HepG2 (cell line): Measurements from ENCODE around the gene LITAF. TPM values are rescaled to one million over a fixed set of nuclear protein-coding genes. Genes with fewer than 3 reads are reported as not detected.

Experiments used
- ASH2L ChIP-seq: fragments of 300-600, 200-600 bp; sonication (generic); IDR thresholded peaks from 2 replicates; pipeline ENCODE4 v1.7.0; 2017; ENCODE audit warnings: low read depth, mild to moderate bottlenecking, moderate library complexity, mixed read lengths, low read length; ENCODE audit not compliant: insufficient read length
- ATF7 ChIP-seq, 2 experiments: fragments of 450-650 bp in 1 of 2; sonication (generic) in 1 of 2; formaldehyde crosslinking in 1 of 2; IDR thresholded peaks; 2 replicates each; pipeline versions ENCODE4 v1.4.0 to v1.6.1; 2016 to 2020; ENCODE audit warnings: antibody characterized with exemption in 1 of 2, mild to moderate bottlenecking in 1 of 2, missing genetic modification reagents in 1 of 2
- ELF4 ChIP-seq: sonication (generic); formaldehyde crosslinking; IDR thresholded peaks from 2 replicates; pipeline ENCODE4 v1.5.0; 2020; ENCODE audit warnings: missing genetic modification reagents, mild to moderate bottlenecking, moderate library complexity, borderline replicate concordance
- FOSL1 ChIP-seq: sonication (generic); formaldehyde crosslinking; IDR thresholded peaks from 2 replicates; pipeline ENCODE4 v1.9.0; 2021; ENCODE audit warnings: missing genetic modification reagents, borderline replicate concordance
- MTF2 ChIP-seq: sonication (generic); formaldehyde crosslinking; IDR thresholded peaks from 2 replicates; pipeline ENCODE4 v1.5.0; 2020; ENCODE audit warnings: missing genetic modification reagents, borderline replicate concordance
- MYC ChIP-seq: sonication (generic); formaldehyde crosslinking; IDR thresholded peaks from 2 replicates; pipeline ENCODE4 v1.9.0; 2021; ENCODE audit warnings: missing genetic modification reagents, borderline replicate concordance
- POLR2A ChIP-seq, 2 experiments: IDR thresholded peaks; 2 replicates each; pipeline ENCODE4 v1.6.1; 2011; ENCODE audit warnings: low read depth in 2 of 2, low read length in 2 of 2, mild to moderate bottlenecking in 1 of 2, moderate library complexity in 1 of 2; ENCODE audit not compliant: insufficient read depth in 1 of 2
- SATB2 ChIP-seq: sonication (generic); formaldehyde crosslinking; IDR thresholded peaks from 2 replicates; pipeline ENCODE4 v1.5.0; 2020; ENCODE audit warnings: missing genetic modification reagents
- ZBTB7A ChIP-seq: sonication (generic); formaldehyde crosslinking; IDR thresholded peaks from 2 replicates; pipeline ENCODE4 v1.8.0; 2022; ENCODE audit warnings: mild to moderate bottlenecking, missing genetic modification reagents
- ZFAT ChIP-seq: sonication (generic); formaldehyde crosslinking; conservative IDR thresholded peaks from 2 replicates; pipeline ENCODE4 v1.8.1; 2023; ENCODE audit warnings: missing genetic modification reagents, inconsistent platforms
- ZNF549 ChIP-seq: sonication (generic); formaldehyde crosslinking; IDR thresholded peaks from 2 replicates; pipeline ENCODE4 v1.5.0; 2020; ENCODE audit warnings: missing genetic modification reagents
- polyA plus RNA-seq, 8 experiments: library from polyadenylated mRNA; depleted of rRNA in 3 of 8; stranded (reverse) in 7 of 8; unstranded in 1 of 8; fragments of >200 nt; fragmentation: Illumina TruSeq in 4 of 8; extraction: Trizol in 4 of 8; gene quantifications; 2 replicates each; pipeline versions ENCODE4 v1.2.1 to v1.2.3, GENCODE V29; 2011 to 2016; ENCODE audit warnings: low read depth in 4 of 8, missing spikeins in 1 of 8, mixed read lengths in 1 of 8; ENCODE audit not compliant: insufficient read depth in 1 of 8
- total RNA-seq, 5 experiments: library from RNA; depleted of rRNA; stranded (reverse); fragments of >200 nt; fragmentation: Illumina TruSeq; extraction: Trizol; gene quantifications; 2 replicates each; pipeline ENCODE4 v1.2.3, GENCODE V29; 2016; ENCODE audit warnings: low read depth in 1 of 5
- TF ChIP-seq, protein P1 (sequence below): sonication (generic); formaldehyde crosslinking; IDR thresholded peaks from 2 replicates; pipeline ENCODE4 v1.5.1; 2020; ENCODE audit warnings: mild to moderate bottlenecking, missing genetic modification reagents, moderate library complexity
- TF ChIP-seq, protein P2 (sequence below): sonication (generic); formaldehyde crosslinking; IDR thresholded peaks from 2 replicates; pipeline ENCODE4 v1.5.0; 2020; ENCODE audit warnings: mild to moderate bottlenecking, low read depth, missing genetic modification reagents, borderline replicate concordance
- TF ChIP-seq, protein P3 (sequence below): sonication (generic); formaldehyde crosslinking; IDR thresholded peaks from 2 replicates; pipeline ENCODE4 v1.4.0; 2020; ENCODE audit warnings: missing genetic modification reagents
- TF ChIP-seq, protein P4 (sequence below): sonication (generic); formaldehyde crosslinking; IDR thresholded peaks from 2 replicates; pipeline ENCODE4 v1.9.0; 2021; ENCODE audit warnings: mild to moderate bottlenecking, missing genetic modification reagents

Gene LITAF
- total and polyA plus RNA-seq, 2 of the 13 experiments (the other 11 are each of a cell fraction or from before 2014, with no cell fraction given): 80.1 to 141 TPM

DNA sequence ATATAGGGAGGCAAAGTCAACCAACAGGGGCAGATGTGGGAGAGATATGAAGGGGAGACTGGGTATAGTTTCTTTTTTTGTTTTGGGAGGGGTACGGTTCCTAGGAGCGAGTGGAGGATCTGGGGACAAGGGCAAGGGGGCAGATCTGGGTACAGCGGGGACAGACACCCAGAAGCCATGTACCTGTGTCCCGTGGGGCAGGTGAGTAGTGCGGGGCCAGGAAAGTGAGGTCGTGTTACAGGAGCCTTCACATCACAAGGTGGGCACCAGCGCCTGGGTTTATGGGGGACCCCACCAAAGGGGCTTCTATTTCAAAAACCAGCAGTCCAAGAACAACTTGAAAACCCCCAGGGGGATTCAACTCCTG lies 11.5 kb downstream of the LITAF start (continued):
- TF ChIP-seq, protein P1, sequence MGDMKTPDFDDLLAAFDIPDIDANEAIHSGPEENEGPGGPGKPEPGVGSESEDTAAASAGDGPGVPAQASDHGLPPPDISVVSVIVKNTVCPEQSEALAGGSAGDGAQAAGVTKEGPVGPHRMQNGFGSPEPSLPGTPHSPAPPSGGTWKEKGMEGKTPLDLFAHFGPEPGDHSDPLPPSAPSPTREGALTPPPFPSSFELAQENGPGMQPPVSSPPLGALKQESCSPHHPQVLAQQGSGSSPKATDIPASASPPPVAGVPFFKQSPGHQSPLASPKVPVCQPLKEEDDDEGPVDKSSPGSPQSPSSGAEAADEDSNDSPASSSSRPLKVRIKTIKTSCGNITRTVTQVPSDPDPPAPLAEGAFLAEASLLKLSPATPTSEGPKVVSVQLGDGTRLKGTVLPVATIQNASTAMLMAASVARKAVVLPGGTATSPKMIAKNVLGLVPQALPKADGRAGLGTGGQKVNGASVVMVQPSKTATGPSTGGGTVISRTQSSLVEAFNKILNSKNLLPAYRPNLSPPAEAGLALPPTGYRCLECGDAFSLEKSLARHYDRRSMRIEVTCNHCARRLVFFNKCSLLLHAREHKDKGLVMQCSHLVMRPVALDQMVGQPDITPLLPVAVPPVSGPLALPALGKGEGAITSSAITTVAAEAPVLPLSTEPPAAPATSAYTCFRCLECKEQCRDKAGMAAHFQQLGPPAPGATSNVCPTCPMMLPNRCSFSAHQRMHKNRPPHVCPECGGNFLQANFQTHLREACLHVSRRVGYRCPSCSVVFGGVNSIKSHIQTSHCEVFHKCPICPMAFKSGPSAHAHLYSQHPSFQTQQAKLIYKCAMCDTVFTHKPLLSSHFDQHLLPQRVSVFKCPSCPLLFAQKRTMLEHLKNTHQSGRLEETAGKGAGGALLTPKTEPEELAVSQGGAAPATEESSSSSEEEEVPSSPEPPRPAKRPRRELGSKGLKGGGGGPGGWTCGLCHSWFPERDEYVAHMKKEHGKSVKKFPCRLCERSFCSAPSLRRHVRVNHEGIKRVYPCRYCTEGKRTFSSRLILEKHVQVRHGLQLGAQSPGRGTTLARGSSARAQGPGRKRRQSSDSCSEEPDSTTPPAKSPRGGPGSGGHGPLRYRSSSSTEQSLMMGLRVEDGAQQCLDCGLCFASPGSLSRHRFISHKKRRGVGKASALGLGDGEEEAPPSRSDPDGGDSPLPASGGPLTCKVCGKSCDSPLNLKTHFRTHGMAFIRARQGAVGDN (CRISPR knock-in tag): peak; percentile 40; the same call in 1 of the 2 replicates
- no peak for TF ChIP-seq ATF7 (IDR thresholded peaks at IDR 0.05)
- no peak for TF ChIP-seq ATF7 (CRISPR knock-in tag; IDR thresholded peaks at IDR 0.05)
- 0 out of 2 replicates have a peak, but pooled peaks have one; percentile 48 for TF ChIP-seq ZFAT
- TF ChIP-seq POLR2A (IDR thresholded peaks at IDR 0.05; ENCODE audit: insufficient read depth in 1 of 2, low read depth in 2 of 2, low read length in 2 of 2): 0 out of 4 replicates have a peak, but pooled peaks of 1 of the 2 experiments have one; percentile 29
- TF ChIP-seq FOSL1 (CRISPR knock-in tag): no peak
- TF ChIP-seq MTF2 (CRISPR knock-in tag): no peak
- TF ChIP-seq, protein P2, sequence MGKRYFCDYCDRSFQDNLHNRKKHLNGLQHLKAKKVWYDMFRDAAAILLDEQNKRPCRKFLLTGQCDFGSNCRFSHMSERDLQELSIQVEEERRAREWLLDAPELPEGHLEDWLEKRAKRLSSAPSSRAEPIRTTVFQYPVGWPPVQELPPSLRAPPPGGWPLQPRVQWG: no peak
- TF ChIP-seq, protein P3, sequence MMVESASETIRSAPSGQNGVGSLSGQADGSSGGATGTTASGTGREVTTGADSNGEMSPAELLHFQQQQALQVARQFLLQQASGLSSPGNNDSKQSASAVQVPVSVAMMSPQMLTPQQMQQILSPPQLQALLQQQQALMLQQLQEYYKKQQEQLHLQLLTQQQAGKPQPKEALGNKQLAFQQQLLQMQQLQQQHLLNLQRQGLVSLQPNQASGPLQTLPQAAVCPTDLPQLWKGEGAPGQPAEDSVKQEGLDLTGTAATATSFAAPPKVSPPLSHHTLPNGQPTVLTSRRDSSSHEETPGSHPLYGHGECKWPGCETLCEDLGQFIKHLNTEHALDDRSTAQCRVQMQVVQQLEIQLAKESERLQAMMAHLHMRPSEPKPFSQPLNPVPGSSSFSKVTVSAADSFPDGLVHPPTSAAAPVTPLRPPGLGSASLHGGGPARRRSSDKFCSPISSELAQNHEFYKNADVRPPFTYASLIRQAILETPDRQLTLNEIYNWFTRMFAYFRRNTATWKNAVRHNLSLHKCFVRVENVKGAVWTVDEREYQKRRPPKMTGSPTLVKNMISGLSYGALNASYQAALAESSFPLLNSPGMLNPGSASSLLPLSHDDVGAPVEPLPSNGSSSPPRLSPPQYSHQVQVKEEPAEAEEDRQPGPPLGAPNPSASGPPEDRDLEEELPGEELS (CRISPR knock-in tag): no peak
- TF ChIP-seq ZNF549 (CRISPR knock-in tag): no peak
- TF ChIP-seq ZBTB7A (CRISPR knock-in tag): peak; percentile 9; the same call in 1 of the 2 replicates
- TF ChIP-seq, protein P4, sequence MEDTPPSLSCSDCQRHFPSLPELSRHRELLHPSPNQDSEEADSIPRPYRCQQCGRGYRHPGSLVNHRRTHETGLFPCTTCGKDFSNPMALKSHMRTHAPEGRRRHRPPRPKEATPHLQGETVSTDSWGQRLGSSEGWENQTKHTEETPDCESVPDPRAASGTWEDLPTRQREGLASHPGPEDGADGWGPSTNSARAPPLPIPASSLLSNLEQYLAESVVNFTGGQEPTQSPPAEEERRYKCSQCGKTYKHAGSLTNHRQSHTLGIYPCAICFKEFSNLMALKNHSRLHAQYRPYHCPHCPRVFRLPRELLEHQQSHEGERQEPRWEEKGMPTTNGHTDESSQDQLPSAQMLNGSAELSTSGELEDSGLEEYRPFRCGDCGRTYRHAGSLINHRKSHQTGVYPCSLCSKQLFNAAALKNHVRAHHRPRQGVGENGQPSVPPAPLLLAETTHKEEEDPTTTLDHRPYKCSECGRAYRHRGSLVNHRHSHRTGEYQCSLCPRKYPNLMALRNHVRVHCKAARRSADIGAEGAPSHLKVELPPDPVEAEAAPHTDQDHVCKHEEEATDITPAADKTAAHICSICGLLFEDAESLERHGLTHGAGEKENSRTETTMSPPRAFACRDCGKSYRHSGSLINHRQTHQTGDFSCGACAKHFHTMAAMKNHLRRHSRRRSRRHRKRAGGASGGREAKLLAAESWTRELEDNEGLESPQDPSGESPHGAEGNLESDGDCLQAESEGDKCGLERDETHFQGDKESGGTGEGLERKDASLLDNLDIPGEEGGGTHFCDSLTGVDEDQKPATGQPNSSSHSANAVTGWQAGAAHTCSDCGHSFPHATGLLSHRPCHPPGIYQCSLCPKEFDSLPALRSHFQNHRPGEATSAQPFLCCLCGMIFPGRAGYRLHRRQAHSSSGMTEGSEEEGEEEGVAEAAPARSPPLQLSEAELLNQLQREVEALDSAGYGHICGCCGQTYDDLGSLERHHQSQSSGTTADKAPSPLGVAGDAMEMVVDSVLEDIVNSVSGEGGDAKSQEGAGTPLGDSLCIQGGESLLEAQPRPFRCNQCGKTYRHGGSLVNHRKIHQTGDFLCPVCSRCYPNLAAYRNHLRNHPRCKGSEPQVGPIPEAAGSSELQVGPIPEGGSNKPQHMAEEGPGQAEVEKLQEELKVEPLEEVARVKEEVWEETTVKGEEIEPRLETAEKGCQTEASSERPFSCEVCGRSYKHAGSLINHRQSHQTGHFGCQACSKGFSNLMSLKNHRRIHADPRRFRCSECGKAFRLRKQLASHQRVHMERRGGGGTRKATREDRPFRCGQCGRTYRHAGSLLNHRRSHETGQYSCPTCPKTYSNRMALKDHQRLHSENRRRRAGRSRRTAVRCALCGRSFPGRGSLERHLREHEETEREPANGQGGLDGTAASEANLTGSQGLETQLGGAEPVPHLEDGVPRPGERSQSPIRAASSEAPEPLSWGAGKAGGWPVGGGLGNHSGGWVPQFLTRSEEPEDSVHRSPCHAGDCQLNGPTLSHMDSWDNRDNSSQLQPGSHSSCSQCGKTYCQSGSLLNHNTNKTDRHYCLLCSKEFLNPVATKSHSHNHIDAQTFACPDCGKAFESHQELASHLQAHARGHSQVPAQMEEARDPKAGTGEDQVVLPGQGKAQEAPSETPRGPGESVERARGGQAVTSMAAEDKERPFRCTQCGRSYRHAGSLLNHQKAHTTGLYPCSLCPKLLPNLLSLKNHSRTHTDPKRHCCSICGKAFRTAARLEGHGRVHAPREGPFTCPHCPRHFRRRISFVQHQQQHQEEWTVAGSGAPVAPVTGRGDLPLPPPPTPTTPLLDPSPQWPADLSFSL (CRISPR knock-in tag): no peak
- TF ChIP-seq MYC (CRISPR knock-in tag): peak; percentile 22; the same call in 1 of the 2 replicates
- no peak for TF ChIP-seq SATB2 (CRISPR knock-in tag)
- TF ChIP-seq ASH2L: peak; percentile 24
- TF ChIP-seq ELF4 (CRISPR knock-in tag): 0 out of 2 replicates have a peak, but pooled peaks have one; percentile 2
